ENCODE data around the gene PCYOX1L.

PCYOX1L gene

GRCh38 chr5:149357370-149358293 is at the start of gene PCYOX1L:
Gene PCYOX1L (plus strand): TSS chr5:149358046. CDS start chr5:149358069, 23 bp downstream.
- peak; percentile 81 for FAIRE-seq

DNA sequence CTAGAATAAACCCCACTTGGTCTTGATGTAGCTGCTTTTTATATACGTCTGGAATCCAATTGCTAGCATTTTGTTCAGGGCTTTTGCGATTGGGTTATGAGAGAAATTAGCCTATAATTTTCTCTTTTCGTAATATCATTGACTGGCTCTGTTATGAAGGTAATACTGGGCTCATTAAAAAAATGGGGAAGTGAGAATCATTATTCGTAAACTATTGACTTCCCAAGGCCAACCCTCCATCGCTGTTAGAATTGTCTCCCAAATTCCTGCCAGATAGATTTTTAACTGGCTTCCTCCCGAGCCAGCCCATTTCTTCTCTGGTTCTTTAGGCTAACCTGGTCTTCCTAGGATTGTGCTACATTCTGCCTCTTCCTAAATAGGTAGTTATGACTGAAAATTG is 48.5 kb upstream of the PCYOX1L start:
- no peak for FAIRE-seq

GRCh38 chr5:149310488-149310887 is 47.4 kb upstream of the PCYOX1L start:
- no peak for FAIRE-seq

- FAIRE-seq, result no peak
Measured at GRCh38 chr5:149310947-149311658, 46.7 kb upstream of the PCYOX1L start.

DNA sequence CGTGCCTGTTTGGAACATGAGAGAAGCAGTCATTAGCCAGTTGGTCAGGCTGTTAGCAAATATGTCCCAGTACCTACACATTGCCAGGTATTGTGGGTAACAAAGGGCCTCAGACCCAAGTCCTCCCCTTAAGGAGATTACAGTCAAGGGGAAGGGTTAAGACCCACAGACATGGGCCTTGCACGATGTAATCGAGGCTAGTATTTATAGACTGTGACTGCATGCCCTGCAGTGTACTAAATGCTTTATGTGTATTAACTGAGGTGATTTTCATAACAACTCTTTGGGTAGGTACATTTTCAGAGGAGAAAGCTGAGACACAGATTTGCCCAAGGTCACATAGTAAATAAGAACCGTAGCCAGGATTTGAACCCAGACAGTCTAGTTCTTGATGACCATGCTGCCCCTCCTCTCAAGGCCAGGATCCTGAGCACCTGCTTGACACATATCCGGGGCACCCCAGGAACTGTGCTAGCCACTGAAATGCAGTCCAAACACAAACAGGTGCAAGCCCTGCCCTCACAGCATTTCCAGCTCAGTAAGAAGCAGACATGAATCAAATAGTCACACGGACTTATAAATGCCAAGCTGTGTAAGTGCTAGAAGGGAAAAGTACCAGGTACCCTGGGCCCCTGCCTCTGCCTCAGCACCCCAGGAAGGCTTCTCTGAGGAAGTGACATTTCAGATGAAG is 44.5 kb upstream of the PCYOX1L start:
- FAIRE-seq, result no peak

- no peak for FAIRE-seq
Measured at GRCh38 chr5:149314571-149315111, 43.2 kb upstream of the PCYOX1L start.

- FAIRE-seq, result no peak
Measured at GRCh38 chr5:149315753-149316152, 42.1 kb upstream of the PCYOX1L start.

- FAIRE-seq, result peak; percentile 97
Measured at GRCh38 chr5:149317281-149318048, 40.4 kb upstream of the PCYOX1L start.

DNA sequence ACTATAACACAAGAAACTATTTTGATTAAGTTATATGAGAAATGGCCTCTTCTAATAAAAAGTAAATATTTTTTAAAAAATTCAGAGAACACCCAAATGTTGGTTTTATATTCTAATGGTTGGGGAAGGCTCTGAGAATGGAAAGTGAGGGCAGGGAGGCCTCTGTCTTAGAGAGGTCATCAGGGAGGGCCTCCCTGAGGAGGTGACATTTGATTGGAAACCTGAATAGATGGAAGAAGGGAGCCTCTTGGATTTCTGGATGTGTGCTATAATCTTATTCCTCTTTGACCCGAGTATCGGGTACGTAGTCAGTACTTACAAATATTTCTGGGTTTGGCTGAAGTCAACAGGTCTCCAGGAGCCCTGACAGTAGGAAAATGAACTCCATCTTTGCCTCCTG is 38.7 kb upstream of the PCYOX1L start:
- FAIRE-seq, result no peak

DNA sequence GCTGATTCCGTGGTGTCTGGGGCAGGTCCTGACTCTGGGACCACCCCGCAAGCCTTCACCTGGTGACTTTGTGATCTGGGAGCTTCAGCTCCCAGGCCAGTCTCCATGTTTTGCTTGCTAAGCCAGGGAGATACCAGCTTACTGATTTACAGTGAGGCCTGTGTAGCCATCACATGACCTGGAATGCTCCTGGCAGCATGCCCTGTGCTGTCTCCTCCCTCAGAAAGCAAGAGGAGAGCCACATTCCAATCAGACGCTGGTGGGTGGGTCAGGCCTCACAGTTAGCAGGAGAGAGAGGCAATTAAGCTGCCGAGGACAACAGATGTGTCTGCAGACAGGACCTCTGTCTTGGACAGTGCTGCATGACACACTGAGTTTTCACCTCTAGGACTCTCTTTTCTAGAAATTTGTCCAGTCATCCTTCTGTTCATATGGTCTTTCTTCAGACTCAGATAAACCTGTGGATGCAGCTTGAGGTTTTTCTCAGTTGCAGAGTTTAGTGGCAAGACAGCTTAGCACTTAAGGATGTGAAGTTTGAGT is 37.0 kb upstream of the PCYOX1L start:
- peak; percentile 85 for FAIRE-seq

DNA sequence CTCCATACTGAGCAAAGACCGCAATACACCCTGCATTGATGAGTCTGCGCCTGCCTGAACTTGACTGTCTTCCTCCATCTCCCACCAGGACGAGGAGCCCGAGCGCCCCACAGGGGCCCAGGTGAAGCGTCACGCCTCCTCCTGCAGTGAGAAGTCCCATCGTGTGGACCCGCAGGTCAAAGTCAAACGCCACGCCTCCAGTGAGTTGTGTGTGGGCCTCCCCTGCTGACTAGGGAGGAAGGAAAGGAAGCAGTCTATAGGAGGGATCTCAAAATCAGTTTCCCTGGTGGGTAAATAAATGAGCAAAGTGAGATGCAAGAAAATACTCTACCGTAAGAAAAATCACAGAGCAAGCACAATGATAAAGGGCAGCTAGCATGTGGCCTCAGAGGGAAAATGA is 35.3 kb upstream of the PCYOX1L start:
- FAIRE-seq, result no peak

GRCh38 chr5:149323210-149323609 is 34.6 kb upstream of the PCYOX1L start:
- FAIRE-seq, result no peak

DNA sequence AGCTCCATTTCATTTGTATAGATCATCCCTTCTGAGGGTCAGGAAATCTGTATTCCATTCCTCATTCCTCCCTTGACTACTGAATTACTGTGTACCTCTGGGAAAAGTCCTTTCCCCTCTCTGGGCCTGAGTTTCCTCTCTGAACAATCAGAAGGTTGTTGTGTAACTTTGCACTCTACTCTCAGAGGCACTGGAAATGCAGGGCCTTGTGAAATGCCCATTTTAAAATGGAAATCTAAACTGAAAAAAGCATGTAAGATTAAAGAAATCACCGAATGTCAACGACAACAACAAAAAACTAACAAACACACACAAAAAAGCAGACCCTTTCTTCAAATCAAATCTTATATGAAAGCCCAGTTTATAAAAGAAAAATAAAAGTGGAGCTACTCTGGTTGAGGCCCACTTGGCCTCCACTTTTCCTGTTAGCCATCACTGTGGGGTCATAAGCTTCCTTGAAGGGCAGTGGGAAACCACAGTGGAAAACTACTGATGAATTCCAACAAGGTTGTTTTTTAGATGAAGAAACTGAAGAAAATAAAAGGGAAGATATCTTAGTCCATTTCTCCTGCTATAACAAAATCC is 34.1 kb upstream of the PCYOX1L start:
- no peak for FAIRE-seq

GRCh38 chr5:149324641-149325040 is 33.2 kb upstream of the PCYOX1L start:
- no peak for FAIRE-seq

GRCh38 chr5:149325166-149325735 is 32.6 kb upstream of the PCYOX1L start:
- no peak for FAIRE-seq

DNA sequence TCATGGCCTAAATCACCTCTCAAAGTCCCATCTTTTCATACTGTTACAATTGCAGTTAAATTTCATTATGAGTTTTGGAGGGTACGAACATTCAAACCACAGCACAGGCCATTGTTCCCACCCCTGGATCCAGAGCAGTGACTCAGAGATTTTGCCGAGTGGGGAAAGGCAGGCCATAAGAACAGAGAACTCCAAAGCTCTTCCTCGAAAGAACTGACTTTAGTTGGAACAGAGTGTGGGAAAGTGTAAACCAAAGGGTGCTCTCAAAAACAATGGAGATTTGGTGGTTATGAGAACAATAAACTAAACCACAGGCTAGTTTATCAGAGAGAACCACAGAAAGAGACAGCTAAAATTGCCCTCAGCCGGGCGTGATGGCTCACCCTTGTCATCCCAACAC is 32.0 kb upstream of the PCYOX1L start:
- FAIRE-seq, result no peak

- FAIRE-seq, result no peak
Measured at GRCh38 chr5:149326611-149327010, 31.2 kb upstream of the PCYOX1L start.

- FAIRE-seq, result no peak
Measured at GRCh38 chr5:149328177-149328576, 29.7 kb upstream of the PCYOX1L start.

- FAIRE-seq, result no peak
Measured at GRCh38 chr5:149333711-149334443, 24.0 kb upstream of the PCYOX1L start.

- FAIRE-seq, result peak; percentile 69
Measured at GRCh38 chr5:149337736-149338135, 20.1 kb upstream of the PCYOX1L start.

DNA sequence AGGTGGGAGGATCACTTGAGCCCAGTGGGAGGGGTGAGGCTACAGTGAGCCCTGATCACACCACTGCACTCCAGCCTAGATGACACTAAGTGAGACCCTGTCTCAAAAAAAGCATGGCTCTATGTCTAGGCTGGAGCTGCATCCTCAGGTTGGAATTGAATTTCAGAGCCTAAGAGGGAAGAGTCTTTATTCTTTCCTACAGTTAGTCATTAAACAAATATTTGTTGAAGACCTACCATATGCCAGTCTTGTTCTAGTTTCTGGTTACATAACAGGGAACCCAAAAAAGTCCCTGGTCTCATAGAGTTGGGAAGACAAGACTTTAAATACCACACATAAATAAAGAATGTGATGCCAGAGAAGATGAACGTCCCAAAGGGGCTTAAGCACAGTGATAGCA is 19.5 kb upstream of the PCYOX1L start:
- FAIRE-seq, result no peak
